Common myeloid progenitor, CD34-positive (primary cell): ENCODE measurements around the gene DEDD2.

ENCODE experiments used
- CTCF ChIA-PET: fragments of 350-600 bp; sonication (Branson Sonifier 250); formaldehyde crosslinking; loops from one replicate; lab custom pipeline; 2021; ENCODE audit warnings: antibody characterized with exemption; lab: Charles Lee
- POLR2A ChIA-PET: fragments of 350-600 bp; sonication (Branson Sonifier 250); formaldehyde crosslinking; loops from one replicate; lab custom pipeline; 2021; ENCODE audit warnings: antibody characterized with exemption; lab: Charles Lee
- DNase-seq, 3 donors: peaks; one replicate each; pipeline versions ENCODE4 v3.0.0 to v3.0.0-alpha.2; 2013
- H3K27ac ChIP-seq, 2 experiments: 1 replicate in 1 of 2; 2 replicates in 1 of 2; pipeline ENCODE4 v1.7.0; 2013; ENCODE audit warnings: inconsistent platforms in 2 of 2, low read length in 2 of 2, mild to moderate bottlenecking in 2 of 2, low read depth in 1 of 2, moderate library complexity in 1 of 2; ENCODE audit not compliant: severe bottlenecking in 2 of 2, insufficient read depth in 1 of 2, poor library complexity in 1 of 2
- H3K27me3 ChIP-seq, 5 experiments: replicated peaks in 2 of 5; 1 replicate in 3 of 5; 2 replicates in 2 of 5; pipeline versions ENCODE4 v1.6.1 to v1.7.0; 2013; ENCODE audit warnings: low read length in 4 of 5, mild to moderate bottlenecking in 2 of 5, moderate library complexity in 2 of 5, inconsistent platforms in 1 of 5; ENCODE audit not compliant: insufficient read depth in 5 of 5, control insufficient read depth in 4 of 5
- H3K36me3 ChIP-seq, 4 experiments: 1 replicate in 2 of 4; 2 replicates in 2 of 4; pipeline versions ENCODE4 v1.6.1 to v1.7.0; 2013; ENCODE audit warnings: low read length in 3 of 4, control low read depth in 1 of 4, mild to moderate bottlenecking in 1 of 4; ENCODE audit not compliant: control insufficient read depth in 4 of 4, insufficient read depth in 4 of 4
- H3K4me1 ChIP-seq, 4 experiments: 1 replicate in 3 of 4; 2 replicates in 1 of 4; pipeline versions ENCODE4 v1.6.1 to v1.7.1; 2013; ENCODE audit warnings: low read length in 3 of 4, mild to moderate bottlenecking in 3 of 4, control low read depth in 1 of 4, inconsistent platforms in 1 of 4, moderate library complexity in 1 of 4; ENCODE audit not compliant: control insufficient read depth in 4 of 4, insufficient read depth in 4 of 4; ENCODE audit errors: control extremely low read depth in 1 of 4
- H3K4me3 ChIP-seq, 7 experiments: 1 replicate in 4 of 7; 2 replicates in 3 of 7; pipeline versions ENCODE4 v1.5.1 to v1.7.0; 2013; ENCODE audit warnings: mild to moderate bottlenecking in 7 of 7, low read length in 6 of 7, moderate library complexity in 6 of 7, inconsistent platforms in 2 of 7, low read depth in 2 of 7, control low read depth in 1 of 7; ENCODE audit not compliant: insufficient read depth in 4 of 7, control insufficient read depth in 1 of 7; ENCODE audit errors: extremely low read depth in 1 of 7
- H3K9me3 ChIP-seq, 5 experiments: 1 replicate in 4 of 5; 2 replicates in 1 of 5; pipeline versions ENCODE4 v1.6.1 to v1.7.1; 2013; ENCODE audit warnings: low read length in 4 of 5, mild to moderate bottlenecking in 2 of 5, inconsistent platforms in 1 of 5, low read depth in 1 of 5, moderate library complexity in 1 of 5; ENCODE audit not compliant: control insufficient read depth in 4 of 5, insufficient read depth in 2 of 5; ENCODE audit errors: control extremely low read depth in 1 of 5
- WGBS: methylation state at CpG from one replicate; pipeline ENCODE4 v1.1.5; 2013; ENCODE audit not compliant: insufficient coverage; 5-methylcytosine and 5-hydroxymethylcytosine counted together

Gene DEDD2

DNA sequence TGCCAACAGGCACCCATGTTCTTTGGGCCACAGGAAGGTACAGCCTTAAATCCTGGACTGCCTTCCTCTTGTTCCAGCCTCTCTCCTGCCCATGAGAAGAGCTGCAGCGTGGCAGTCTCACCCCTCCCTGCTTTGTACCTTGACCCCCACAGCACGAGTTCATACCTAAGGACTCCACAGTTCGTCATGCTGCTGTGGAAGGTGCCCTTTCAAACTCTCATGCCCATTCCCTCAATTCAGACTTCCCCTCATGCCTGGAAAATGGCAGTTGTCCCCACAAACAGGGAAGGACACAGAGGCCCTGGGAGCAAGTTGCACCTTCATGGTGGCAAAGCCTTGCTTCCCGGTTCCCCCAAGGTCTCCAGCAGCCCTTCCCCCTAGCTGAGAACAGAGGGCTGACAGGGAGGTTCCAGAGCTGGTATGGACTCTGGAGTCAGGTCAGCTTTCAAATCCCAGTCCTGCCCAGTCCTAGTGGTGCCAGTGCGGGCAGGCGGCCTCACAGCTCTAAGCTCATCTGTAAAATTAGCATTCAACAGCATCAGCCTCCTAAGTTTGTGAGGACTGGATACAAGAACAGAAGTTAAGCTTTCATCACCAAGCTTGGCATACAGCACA is 16.3 kb upstream of the DEDD2 start:
- ChIA-PET POLR2A (interaction anchor here (0.6 to 1.0 kb wide), 2 partner anchors 9 to 99 kb away, joined by 3 read pairs; no protein-coding TSS in a partner anchor), CTCF (interaction anchor here (0.8 to 2.8 kb wide), 4 partner anchors 35 to 124 kb away, joined by 3 to 11 read pairs (median 4); no protein-coding TSS in a partner anchor)
- H3K27ac ChIP-seq, result no peak overlapping the region
- peaks cover 0 to 6% (median 2%) of the 10 kb centered on the region in 4 experiments for H3K4me1 ChIP-seq
- no peak overlapping the region for H3K4me3 ChIP-seq
- H3K36me3 ChIP-seq, result peaks cover 13 to 78% (median 62%) of the 10 kb centered on the region in 4 experiments
- no peaks in the 10 kb centered on the region for H3K9me3 ChIP-seq
- WGBS, result 96% methylated on average over 5 of the region's 6 CpGs
- no peak for DNase-seq
- no peaks in the 10 kb centered on the region for H3K27me3 ChIP-seq

DNA sequence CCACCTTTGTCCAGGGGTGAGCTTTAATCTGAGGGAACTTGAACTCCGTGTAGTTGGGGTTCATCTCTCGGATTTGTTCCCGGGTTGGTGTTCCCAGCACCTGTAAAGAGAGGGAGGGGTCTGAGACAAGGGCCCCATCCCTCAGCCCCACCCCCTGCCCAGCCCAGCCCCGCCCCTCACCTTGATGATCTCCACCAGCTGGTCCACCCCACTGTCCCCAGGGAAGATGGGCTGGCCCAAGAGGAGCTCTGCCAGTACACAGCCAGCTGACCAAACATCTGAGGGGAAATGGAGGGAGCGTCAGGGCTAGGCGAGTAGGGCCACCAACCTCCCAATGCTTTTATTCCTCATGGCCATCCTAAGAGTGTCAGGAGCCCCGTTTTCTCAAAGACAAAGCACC is 15.6 kb upstream of the DEDD2 start:
- Histone ChIP-seq H3K27me3 (no peaks in the 10 kb centered on the region), H3K27ac (no peak overlapping the region), H3K36me3 (peaks cover 13 to 83% (median 64%) of the 10 kb centered on the region in 4 experiments), H3K4me1 (peaks cover 0 to 6% (median 2%) of the 10 kb centered on the region in 4 experiments), H3K9me3 (no peaks in the 10 kb centered on the region), H3K4me3 (no peak overlapping the region)
- no peak for DNase-seq
- ChIA-PET POLR2A (interaction anchor here (1.0 kb wide), 1 partner anchor 10 kb away, joined by 3 read pairs; no protein-coding TSS in a partner anchor), CTCF (interaction anchor here (0.8 to 2.8 kb wide), 2 partner anchors 47 to 124 kb away, joined by 3 to 11 read pairs; no protein-coding TSS in a partner anchor)
- 100% methylated on average over 3 of the region's 7 CpGs for WGBS

DNA sequence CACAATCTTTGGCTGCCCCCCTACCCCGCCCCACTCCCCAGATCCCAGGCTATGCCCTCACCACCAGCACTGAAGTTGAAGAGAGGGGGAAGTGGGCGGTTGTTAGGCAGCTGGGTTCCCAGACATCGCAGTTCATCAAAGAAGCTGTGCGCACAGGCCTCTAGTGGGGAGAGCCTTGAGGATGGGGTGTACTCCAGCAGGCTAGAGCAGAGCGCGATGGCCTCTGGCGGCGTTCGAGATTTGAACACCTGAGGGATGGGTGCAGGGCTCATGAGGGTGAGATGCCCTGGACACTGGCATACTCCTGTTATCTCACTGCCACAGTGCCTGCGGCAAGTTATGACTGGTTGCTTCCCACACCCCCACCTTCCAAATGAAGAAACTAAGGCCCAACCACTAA is 15.0 kb upstream of the DEDD2 start:
- Histone ChIP-seq H3K4me3 (no peak overlapping the region), H3K27ac (peak overlapping the region in 1 of 2 experiments; percentile 4), H3K9me3 (no peaks in the 10 kb centered on the region), H3K27me3 (no peaks in the 10 kb centered on the region), H3K4me1 (peaks cover 0 to 6% (median 2%) of the 10 kb centered on the region in 4 experiments), H3K36me3 (peaks cover 13 to 87% (median 64%) of the 10 kb centered on the region in 4 experiments)
- no peak for DNase-seq
- ChIA-PET CTCF (interaction anchor here (0.9 kb wide), 1 partner anchor 8 kb away, joined by 3 read pairs; no protein-coding TSS in a partner anchor), POLR2A (no interaction called here)
- 100% methylated on average over 6 of the region's 10 CpGs for WGBS

DNA sequence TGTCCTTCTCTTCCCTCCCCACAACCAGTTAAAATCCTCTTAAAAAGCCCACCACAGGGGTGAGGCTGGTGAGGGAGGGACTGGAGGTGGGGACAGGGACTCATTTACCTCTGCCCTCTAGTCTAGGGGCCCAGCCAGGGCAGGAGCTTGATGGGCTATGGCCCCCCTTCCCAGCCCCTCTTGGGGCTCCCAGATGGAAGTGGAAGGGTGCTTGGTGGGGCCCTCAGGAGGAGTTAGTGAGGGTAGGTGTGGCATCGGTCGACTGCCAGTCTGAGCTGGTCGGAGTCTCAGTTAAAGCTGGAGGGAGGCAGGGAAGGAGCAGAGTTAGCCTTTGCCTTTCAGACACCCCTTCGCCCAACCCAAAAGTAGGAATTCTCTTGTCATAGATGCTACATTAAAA is 13.1 kb upstream of the DEDD2 start:
- POLR2A ChIA-PET, result no interaction called here
- Histone ChIP-seq H3K9me3 (no peaks in the 10 kb centered on the region), H3K27ac (no peak overlapping the region), H3K36me3 (peaks cover 9 to 91% (median 64%) of the 10 kb centered on the region in 4 experiments), H3K4me3 (no peak overlapping the region), H3K27me3 (no peaks in the 10 kb centered on the region), H3K4me1 (peaks cover 0 to 6% (median 2%) of the 10 kb centered on the region in 4 experiments)
- CTCF ChIA-PET, result interaction anchor here (1.1 kb wide), 2 partner anchors 49 to 64 kb away, joined by 3 to 4 read pairs; no protein-coding TSS in a partner anchor
- 87% methylated on average over 4 of the region's 4 CpGs for WGBS
- DNase-seq, result no peak

DNA sequence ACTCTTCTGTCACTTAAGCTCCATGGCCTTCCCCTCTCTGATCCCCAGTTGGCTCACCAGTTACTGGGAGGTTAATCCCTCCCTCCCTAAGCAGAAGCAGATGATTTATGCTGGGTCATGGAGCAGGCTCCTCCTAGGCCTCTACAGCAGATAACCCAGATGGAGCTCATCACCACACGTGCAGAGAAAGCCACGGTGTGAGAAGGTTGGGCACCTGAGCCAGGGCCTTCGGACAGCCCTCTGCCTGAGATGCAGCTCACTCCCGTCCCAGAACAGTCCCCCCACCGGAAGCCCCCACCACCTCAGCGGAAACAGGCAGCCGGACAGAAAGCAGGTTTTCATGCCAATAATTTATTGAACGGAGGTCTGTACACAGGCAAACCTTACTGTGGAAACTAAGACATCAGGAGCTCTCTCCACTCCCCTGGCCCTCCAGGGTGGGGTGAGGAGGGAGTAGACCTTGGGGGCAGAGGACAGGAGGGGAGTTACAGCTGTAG is 12.4 kb upstream of the DEDD2 start:
- POLR2A ChIA-PET, result no interaction called here
- H3K4me1 ChIP-seq, result peaks cover 0 to 6% (median 2%) of the 10 kb centered on the region in 4 experiments
- no peak overlapping the region for H3K27ac ChIP-seq
- H3K9me3 ChIP-seq, result no peaks in the 10 kb centered on the region
- DNase-seq, result peak in 1 of 3 donors; percentile 36
- peaks cover 9 to 92% (median 63%) of the 10 kb centered on the region in 4 experiments for H3K36me3 ChIP-seq
- no peak overlapping the region for H3K4me3 ChIP-seq
- CTCF ChIA-PET, result interaction anchor here (0.7 to 1.8 kb wide), 6 partner anchors 10 to 121 kb away, joined by 3 to 5 read pairs (median 4); partner anchors contain the start of gene ZNF526
- no peaks in the 10 kb centered on the region for H3K27me3 ChIP-seq
- 35% methylated on average over 2 of the region's 8 CpGs for WGBS

DNA sequence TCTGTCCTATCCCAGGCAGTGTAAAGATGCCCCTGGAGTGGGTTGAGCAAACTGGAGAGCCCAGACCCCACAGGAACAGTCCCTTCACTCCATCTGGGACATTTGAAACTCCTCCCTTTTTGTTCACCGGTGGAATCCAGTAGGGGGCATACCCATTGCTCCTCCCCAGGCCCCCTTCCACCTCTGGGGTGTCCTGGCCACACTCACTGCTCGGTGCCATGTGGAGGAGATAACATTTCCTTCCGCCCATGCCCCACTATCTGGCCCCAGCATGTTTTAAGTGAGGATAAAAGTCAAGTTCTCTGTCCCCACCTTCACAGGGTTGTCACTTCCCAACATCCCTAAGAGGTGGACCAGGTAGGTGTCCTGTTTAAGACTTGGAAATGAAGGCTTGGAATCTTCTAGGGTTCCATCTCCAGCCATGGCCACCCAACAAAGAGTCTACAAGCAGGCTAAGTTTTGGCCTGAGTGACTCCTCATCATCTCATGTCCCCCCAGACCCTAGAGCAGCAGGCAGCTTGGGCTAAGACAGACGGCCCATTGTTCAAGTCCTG is 11.9 kb upstream of the DEDD2 start:
- POLR2A ChIA-PET, result no interaction called here
- WGBS, result 66% methylated on average over 2 of the region's 4 CpGs
- H3K4me1 ChIP-seq, result peaks cover 0 to 6% (median 2%) of the 10 kb centered on the region in 4 experiments
- no peaks in the 10 kb centered on the region for H3K27me3 ChIP-seq
- DNase-seq, result peak in 1 of 3 donors; percentile 58
- no peaks in the 10 kb centered on the region for H3K9me3 ChIP-seq
- H3K27ac ChIP-seq, result peak overlapping the region in 1 of 2 experiments; percentile 18
- peaks cover 9 to 94% (median 65%) of the 10 kb centered on the region in 4 experiments for H3K36me3 ChIP-seq
- CTCF ChIA-PET, result interaction anchor here (0.6 to 1.8 kb wide), 8 partner anchors 10 to 120 kb away, joined by 3 to 5 read pairs (median 4); partner anchors contain the start of genes DEDD2 and ZNF526
- H3K4me3 ChIP-seq, result no peak overlapping the region
